ENCODE data around the gene FARSB. TPM values are rescaled to one million over a fixed set of nuclear protein-coding genes. Genes with fewer than 3 reads are reported as not detected.

The FARSB gene
- polyA plus RNA-seq, 1 donor: 23.8 TPM

- Histone ChIP-seq H3K9me3 (ENCODE audit: control insufficient read depth, low read depth, low read length) (peaks cover 3% of the 10 kb centered on the region), H3K36me3 (ENCODE audit: control insufficient read depth, insufficient read depth, low read length) (peaks cover 13% of the 10 kb centered on the region), H3K27ac (ENCODE audit: low read length) (no peak overlapping the region), H3K4me1 (ENCODE audit: control insufficient read depth, insufficient read depth, low read length) (no peaks in the 10 kb centered on the region), H3K27me3 (ENCODE audit: control insufficient read depth, insufficient read depth, low read length) (no peaks in the 10 kb centered on the region), H3K4me3 (ENCODE audit: low read length) (no peak overlapping the region)
- no peak for DNase-seq
Measured at GRCh38 chr2:222582928-222583327, 73.0 kb downstream of the FARSB start.

DNA sequence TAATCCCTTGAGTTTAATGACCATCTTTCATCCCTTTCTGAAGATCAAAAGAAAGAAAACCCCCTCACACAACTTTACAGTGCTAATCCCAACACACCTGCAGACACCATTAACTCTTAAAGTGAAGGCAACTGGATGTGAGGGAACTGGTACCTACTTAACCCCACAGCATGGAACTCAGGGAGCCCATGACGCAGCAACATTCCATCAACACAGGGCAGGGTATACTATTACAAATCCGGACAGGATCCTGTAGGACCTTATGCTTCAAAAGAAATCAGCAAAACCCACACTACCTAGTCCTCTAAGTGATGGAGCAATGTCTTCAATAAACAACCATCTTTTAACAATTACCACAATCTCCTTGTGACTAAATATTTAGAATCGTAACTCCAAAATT is 78.6 kb downstream of the FARSB start:
- H3K27ac ChIP-seq (ENCODE audit: low read length): no peak overlapping the region
- no peak overlapping the region for H3K4me3 ChIP-seq (ENCODE audit: low read length)
- peaks cover 8% of the 10 kb centered on the region for H3K36me3 ChIP-seq (ENCODE audit: control insufficient read depth, insufficient read depth, low read length)
- DNase-seq: no peak
- no peaks in the 10 kb centered on the region for H3K4me1 ChIP-seq (ENCODE audit: control insufficient read depth, insufficient read depth, low read length)
- H3K27me3 ChIP-seq (ENCODE audit: control insufficient read depth, insufficient read depth, low read length): no peaks in the 10 kb centered on the region
- H3K9me3 ChIP-seq (ENCODE audit: control insufficient read depth, low read depth, low read length): no peaks in the 10 kb centered on the region
- WGBS (ENCODE audit: insufficient coverage, low lambda C conversion rate): 86% methylated on average over 1 of the region's 3 CpGs

DNA sequence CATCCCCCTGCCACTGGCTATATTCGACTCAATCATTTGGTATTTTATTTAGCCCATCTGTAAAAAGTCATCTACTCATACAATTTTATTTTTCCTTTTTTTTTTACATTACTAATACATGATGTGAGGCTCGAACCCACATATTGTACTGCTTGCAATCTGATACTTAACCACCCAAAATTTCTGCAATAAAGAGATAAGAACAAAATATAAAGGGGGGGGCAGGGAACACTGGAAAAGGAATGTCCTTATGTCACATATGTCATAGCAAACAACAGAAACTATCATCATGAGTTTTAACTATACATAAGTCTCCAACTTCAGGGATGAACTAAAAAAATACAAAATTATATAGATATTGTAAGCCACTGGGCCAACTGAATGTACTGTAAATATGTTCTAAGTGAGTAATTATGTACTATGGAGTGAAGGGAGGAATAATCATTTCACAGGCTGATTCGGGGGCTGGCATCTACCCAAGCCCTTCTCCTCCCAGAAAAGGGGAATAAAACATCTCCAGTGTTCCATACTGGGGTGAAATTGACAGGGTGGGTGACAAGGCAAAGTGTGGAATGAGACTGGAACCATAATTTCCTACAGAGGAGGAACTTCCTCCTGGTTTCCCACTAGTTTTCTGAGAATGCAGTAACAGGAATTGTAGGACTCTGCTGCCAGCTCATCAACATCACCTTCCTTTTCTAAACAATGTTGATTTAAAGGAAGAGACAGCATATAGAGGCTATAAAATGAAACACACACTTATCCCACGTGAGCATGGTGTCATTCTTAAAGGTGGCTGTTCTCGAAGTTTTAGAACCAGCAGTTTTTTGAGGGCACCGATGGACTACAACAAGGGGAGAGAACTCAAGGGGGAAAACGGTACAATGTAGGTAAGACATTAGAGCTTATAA is 79.5 kb downstream of the FARSB start:
- Histone ChIP-seq H3K4me3 (ENCODE audit: low read length) (no peak overlapping the region), H3K36me3 (ENCODE audit: control insufficient read depth, insufficient read depth, low read length) (peaks cover 14% of the 10 kb centered on the region), H3K9me3 (ENCODE audit: control insufficient read depth, low read depth, low read length) (no peaks in the 10 kb centered on the region), H3K27ac (ENCODE audit: low read length) (no peak overlapping the region), H3K4me1 (ENCODE audit: control insufficient read depth, insufficient read depth, low read length) (no peaks in the 10 kb centered on the region), H3K27me3 (ENCODE audit: control insufficient read depth, insufficient read depth, low read length) (no peaks in the 10 kb centered on the region)
- 80% methylated on average over 2 of the region's 7 CpGs for WGBS (ENCODE audit: insufficient coverage, low lambda C conversion rate)
- DNase-seq: no peak

- Histone ChIP-seq H3K36me3 (ENCODE audit: control insufficient read depth, insufficient read depth, low read length) (peaks cover 13% of the 10 kb centered on the region), H3K27ac (ENCODE audit: low read length) (no peak overlapping the region), H3K9me3 (ENCODE audit: control insufficient read depth, low read depth, low read length) (no peaks in the 10 kb centered on the region), H3K4me1 (ENCODE audit: control insufficient read depth, insufficient read depth, low read length) (no peaks in the 10 kb centered on the region), H3K27me3 (ENCODE audit: control insufficient read depth, insufficient read depth, low read length) (no peaks in the 10 kb centered on the region), H3K4me3 (ENCODE audit: low read length) (no peak overlapping the region)
- 57% methylated on average over 1 of the region's 2 CpGs for WGBS (ENCODE audit: insufficient coverage, low lambda C conversion rate)
- no peak for DNase-seq
Measured at GRCh38 chr2:222575618-222576017, 80.3 kb downstream of the FARSB start.

DNA sequence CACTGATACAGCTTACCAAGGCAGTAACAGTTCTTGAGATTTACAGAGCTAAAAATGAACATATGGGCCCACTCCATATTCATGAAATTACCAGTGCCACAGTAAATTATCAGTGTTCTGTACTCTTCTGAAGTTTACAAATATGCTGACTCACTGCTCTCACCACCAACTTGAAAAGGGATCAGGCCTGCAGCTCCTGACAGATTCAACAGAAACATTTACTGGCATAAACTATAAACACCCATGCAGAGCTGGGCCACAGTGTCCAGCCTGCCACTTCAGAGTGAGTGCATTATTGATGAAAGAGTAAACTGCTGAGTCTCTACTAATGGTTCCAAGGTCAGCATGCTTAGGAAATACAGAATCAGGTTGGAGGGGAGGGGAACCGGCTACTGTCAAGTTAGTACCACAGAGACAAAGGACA is 83.1 kb downstream of the FARSB start:
- peak overlapping the region; percentile 19 for H3K27ac ChIP-seq (ENCODE audit: low read length)
- DNase-seq: peak; percentile 7 to 13
- no peaks in the 10 kb centered on the region for H3K9me3 ChIP-seq (ENCODE audit: control insufficient read depth, low read depth, low read length)
- no peak overlapping the region for H3K4me3 ChIP-seq (ENCODE audit: low read length)
- peaks cover 13% of the 10 kb centered on the region for H3K36me3 ChIP-seq (ENCODE audit: control insufficient read depth, insufficient read depth, low read length)
- WGBS (ENCODE audit: insufficient coverage, low lambda C conversion rate): no CpG with 5 or more reads among the region's 1 CpG
- H3K27me3 ChIP-seq (ENCODE audit: control insufficient read depth, insufficient read depth, low read length): no peaks in the 10 kb centered on the region
- H3K4me1 ChIP-seq (ENCODE audit: control insufficient read depth, insufficient read depth, low read length): no peaks in the 10 kb centered on the region

DNA sequence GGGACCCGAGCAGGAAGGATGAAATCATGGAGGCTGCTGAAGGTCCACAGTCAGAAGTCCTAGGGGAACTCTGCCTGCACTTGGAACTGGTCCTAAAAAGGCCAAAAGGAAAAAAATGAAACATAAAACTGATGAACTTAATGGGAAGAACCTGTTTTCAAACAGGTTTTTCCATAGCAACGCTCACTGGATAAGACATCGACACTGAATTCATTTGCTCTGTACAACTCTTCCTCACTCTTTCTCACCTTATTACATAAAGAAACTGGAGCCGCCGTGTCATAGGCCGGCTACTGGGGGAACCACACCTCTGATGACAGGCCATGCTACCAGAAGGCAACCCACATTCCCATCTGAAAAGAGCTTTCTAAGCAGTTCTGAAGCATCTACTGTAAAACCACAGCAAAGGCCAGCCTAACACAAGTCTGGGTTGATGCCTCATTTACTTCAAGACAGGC is 83.6 kb downstream of the FARSB start:
- no CpG with 5 or more reads among the region's 6 CpGs for WGBS (ENCODE audit: insufficient coverage, low lambda C conversion rate)
- peak overlapping the region; percentile 4 for H3K27ac ChIP-seq (ENCODE audit: low read length)
- H3K4me1 ChIP-seq (ENCODE audit: control insufficient read depth, insufficient read depth, low read length): peaks cover 2% of the 10 kb centered on the region

GRCh38 chr2:222569826-222570225 is 86.1 kb downstream of the FARSB start:
- WGBS (ENCODE audit: insufficient coverage, low lambda C conversion rate): 80% methylated on average over 1 of the region's 1 CpG
- H3K4me3 ChIP-seq (ENCODE audit: low read length): no peak overlapping the region
- H3K36me3 ChIP-seq (ENCODE audit: control insufficient read depth, insufficient read depth, low read length): peaks cover 10% of the 10 kb centered on the region
- no peak for DNase-seq
- H3K9me3 ChIP-seq (ENCODE audit: control insufficient read depth, low read depth, low read length): no peaks in the 10 kb centered on the region
- no peaks in the 10 kb centered on the region for H3K27me3 ChIP-seq (ENCODE audit: control insufficient read depth, insufficient read depth, low read length)
- peaks cover 4% of the 10 kb centered on the region for H3K4me1 ChIP-seq (ENCODE audit: control insufficient read depth, insufficient read depth, low read length)
- H3K27ac ChIP-seq (ENCODE audit: low read length): no peak overlapping the region

More for the DNA sequence above, 83.6 kb downstream of the FARSB start:
- Histone ChIP-seq H3K9me3 (ENCODE audit: control insufficient read depth, low read depth, low read length) (no peaks in the 10 kb centered on the region), H3K27me3 (ENCODE audit: control insufficient read depth, insufficient read depth, low read length) (no peaks in the 10 kb centered on the region), H3K36me3 (ENCODE audit: control insufficient read depth, insufficient read depth, low read length) (peaks cover 13% of the 10 kb centered on the region), H3K4me3 (ENCODE audit: low read length) (no peak overlapping the region)
- DNase-seq: no peak

- Histone ChIP-seq H3K4me3 (ENCODE audit: low read length) (no peak overlapping the region), H3K9me3 (ENCODE audit: control insufficient read depth, low read depth, low read length) (no peaks in the 10 kb centered on the region), H3K4me1 (ENCODE audit: control insufficient read depth, insufficient read depth, low read length) (peaks cover 4% of the 10 kb centered on the region), H3K36me3 (ENCODE audit: control insufficient read depth, insufficient read depth, low read length) (peaks cover 10% of the 10 kb centered on the region), H3K27me3 (ENCODE audit: control insufficient read depth, insufficient read depth, low read length) (no peaks in the 10 kb centered on the region), H3K27ac (ENCODE audit: low read length) (no peak overlapping the region)
- no CpG with 5 or more reads among the region's 4 CpGs for WGBS (ENCODE audit: insufficient coverage, low lambda C conversion rate)
- DNase-seq: no peak
Measured at GRCh38 chr2:222568865-222569264, 87.0 kb downstream of the FARSB start.

DNA sequence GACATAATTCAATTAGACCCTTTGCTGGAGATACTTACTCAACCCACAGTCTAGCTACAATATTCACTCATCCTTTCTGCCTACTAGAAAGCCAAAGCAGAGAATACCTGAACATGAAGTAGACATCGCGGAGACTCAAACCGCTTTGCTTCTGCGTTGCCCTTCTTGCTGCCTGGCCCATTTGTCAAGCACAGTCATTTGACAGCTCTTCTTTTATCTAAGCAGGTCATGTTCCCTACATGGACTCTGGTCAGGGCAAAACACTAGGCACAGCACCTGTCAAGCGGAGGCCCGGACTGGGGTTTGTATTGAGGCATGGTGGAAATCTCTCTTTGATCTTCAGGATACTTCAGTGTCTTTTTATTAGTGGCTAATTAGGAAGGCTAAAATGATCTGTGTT is 89.7 kb downstream of the FARSB start:
- Histone ChIP-seq H3K4me3 (ENCODE audit: low read length) (no peak overlapping the region), H3K4me1 (ENCODE audit: control insufficient read depth, insufficient read depth, low read length) (peaks cover 4% of the 10 kb centered on the region), H3K27me3 (ENCODE audit: control insufficient read depth, insufficient read depth, low read length) (no peaks in the 10 kb centered on the region), H3K9me3 (ENCODE audit: control insufficient read depth, low read depth, low read length) (no peaks in the 10 kb centered on the region), H3K27ac (ENCODE audit: low read length) (peak overlapping the region; percentile 31), H3K36me3 (ENCODE audit: control insufficient read depth, insufficient read depth, low read length) (peaks cover 2% of the 10 kb centered on the region)
- peak; percentile 61 to 82 for DNase-seq
- WGBS (ENCODE audit: insufficient coverage, low lambda C conversion rate): no CpG with 5 or more reads among the region's 6 CpGs

GRCh38 chr2:222563936-222564335 is 92.0 kb downstream of the FARSB start:
- H3K27ac ChIP-seq (ENCODE audit: low read length): no peak overlapping the region
- no peak for DNase-seq
- H3K9me3 ChIP-seq (ENCODE audit: control insufficient read depth, low read depth, low read length): no peaks in the 10 kb centered on the region
- H3K27me3 ChIP-seq (ENCODE audit: control insufficient read depth, insufficient read depth, low read length): no peaks in the 10 kb centered on the region
- H3K36me3 ChIP-seq (ENCODE audit: control insufficient read depth, insufficient read depth, low read length): no peaks in the 10 kb centered on the region
- no peak overlapping the region for H3K4me3 ChIP-seq (ENCODE audit: low read length)
- peaks cover 4% of the 10 kb centered on the region for H3K4me1 ChIP-seq (ENCODE audit: control insufficient read depth, insufficient read depth, low read length)
- 53% methylated on average over 2 of the region's 6 CpGs for WGBS (ENCODE audit: insufficient coverage, low lambda C conversion rate)

Data from large intestine (tissue), 3 donors.